ENCODE data around the gene TTC6.

The TTC6 gene

GRCh38 chr14:37559386-37559785 lies 36.0 kb upstream of the TTC6 start:
- no peak overlapping the region for H3K4me3 ChIP-seq (ENCODE audit: low read depth, low read length)
- DNase-seq (ENCODE audit: low read depth) = no peak
- TF ChIP-seq MYC (IDR thresholded peaks at IDR 0.05; ENCODE audit: low read depth, low read length) (no peak), POLR2A (IDR thresholded peaks at IDR 0.05; ENCODE audit: extremely low read depth, insufficient read length) (no peak), CTCF (IDR thresholded peaks at IDR 0.05; ENCODE audit: low read depth, low read length) (no peak), MAX (IDR thresholded peaks at IDR 0.05; ENCODE audit: low read depth, low read length) (no peak)

GRCh38 chr14:37563189-37563588 lies 32.2 kb upstream of the TTC6 start:
- no peak for DNase-seq (ENCODE audit: low read depth)
- TF ChIP-seq MAX (IDR thresholded peaks at IDR 0.05; ENCODE audit: low read depth, low read length) = no peak
- H3K4me3 ChIP-seq (ENCODE audit: low read depth, low read length) = no peak overlapping the region

GRCh38 chr14:37565550-37565949 lies 29.9 kb upstream of the TTC6 start:
- DNase-seq (ENCODE audit: low read depth) = no peak
- no peak overlapping the region for H3K4me3 ChIP-seq (ENCODE audit: low read depth, low read length)
- TF ChIP-seq CTCF (IDR thresholded peaks at IDR 0.05; ENCODE audit: low read depth, low read length) (no peak), POLR2A (IDR thresholded peaks at IDR 0.05; ENCODE audit: extremely low read depth, insufficient read length) (no peak), MAX (IDR thresholded peaks at IDR 0.05; ENCODE audit: low read depth, low read length) (no peak), MYC (IDR thresholded peaks at IDR 0.05; ENCODE audit: low read depth, low read length) (no peak)

GRCh38 chr14:37566811-37567371 lies 28.5 kb upstream of the TTC6 start:
- TF ChIP-seq POLR2A (IDR thresholded peaks at IDR 0.05; ENCODE audit: extremely low read depth, insufficient read length) (no peak), CTCF (IDR thresholded peaks at IDR 0.05; ENCODE audit: low read depth, low read length) (no peak)
- no peak for DNase-seq (ENCODE audit: low read depth)
- H3K4me3 ChIP-seq (ENCODE audit: low read depth, low read length) = no peak overlapping the region

GRCh38 chr14:37569729-37570128 lies 25.7 kb upstream of the TTC6 start:
- no peak for DNase-seq (ENCODE audit: low read depth)
- H3K4me3 ChIP-seq (ENCODE audit: low read depth, low read length) = no peak overlapping the region
- no peak for TF ChIP-seq MYC (IDR thresholded peaks at IDR 0.05; ENCODE audit: low read depth, low read length)
- no peak for TF ChIP-seq CTCF (IDR thresholded peaks at IDR 0.05; ENCODE audit: low read depth, low read length)
- TF ChIP-seq POLR2A (IDR thresholded peaks at IDR 0.05; ENCODE audit: extremely low read depth, insufficient read length) = no peak
- TF ChIP-seq MAX (IDR thresholded peaks at IDR 0.05; ENCODE audit: low read depth, low read length) = no peak

- no peak overlapping the region for H3K4me3 ChIP-seq (ENCODE audit: low read depth, low read length)
- DNase-seq (ENCODE audit: low read depth) = no peak
- no peak for TF ChIP-seq CTCF (IDR thresholded peaks at IDR 0.05; ENCODE audit: low read depth, low read length)
- TF ChIP-seq MYC (IDR thresholded peaks at IDR 0.05; ENCODE audit: low read depth, low read length) = no peak
- no peak for TF ChIP-seq MAX (IDR thresholded peaks at IDR 0.05; ENCODE audit: low read depth, low read length)
- no peak for TF ChIP-seq POLR2A (IDR thresholded peaks at IDR 0.05; ENCODE audit: extremely low read depth, insufficient read length)
Observed at GRCh38 chr14:37571391-37571790, 24.0 kb upstream of the TTC6 start.
